Loucy (cell line): Measurements from ENCODE around the gene OGFRL1.

ENCODE experiments used
- H2AFZ ChIP-seq: fragments of 200-600 bp; sonication (generic); 2 replicates; pipeline ENCODE4 v1.6.0; 2016; ENCODE audit warnings: antibody characterized with exemption, mild to moderate bottlenecking, low read length, moderate library complexity
- H3F3A ChIP-seq: fragments of 200-600 bp; 2 replicates; pipeline ENCODE4 v1.6.0; 2016; ENCODE audit warnings: antibody characterized with exemption, low read depth, mild to moderate bottlenecking
- H3K27me3 ChIP-seq: fragments of 200-600 bp; sonication (generic); 2 replicates; pipeline ENCODE4 v1.6.1; 2014; ENCODE audit warnings: low read length, mild to moderate bottlenecking; ENCODE audit not compliant: insufficient read depth, poor library complexity, severe bottlenecking
- H3K36me3 ChIP-seq: fragments of 200-600 bp; sonication (generic); 2 replicates; pipeline ENCODE4 v1.6.1; 2016; ENCODE audit warnings: low read length; ENCODE audit not compliant: insufficient read depth
- H3K4me1 ChIP-seq: fragments of 200-600 bp; sonication (generic); 2 replicates; pipeline ENCODE4 v1.5.1; 2014; ENCODE audit warnings: low read length, mild to moderate bottlenecking; ENCODE audit not compliant: insufficient read depth, poor library complexity, severe bottlenecking
- H3K4me2 ChIP-seq: fragments of 200-600 bp; sonication (generic); 2 replicates; pipeline ENCODE4 v1.6.0; 2014; ENCODE audit warnings: antibody characterized with exemption, low read length, low read depth, mild to moderate bottlenecking; ENCODE audit not compliant: poor library complexity, severe bottlenecking
- H3K4me3 ChIP-seq: fragments of 200-600 bp; sonication (generic); 2 replicates; pipeline ENCODE4 v1.5.1; 2014; ENCODE audit warnings: low read length, mild to moderate bottlenecking, mixed read lengths; ENCODE audit not compliant: poor library complexity, severe bottlenecking
- H3K79me2 ChIP-seq: fragments of 200-600 bp; sonication (generic); 2 replicates; pipeline ENCODE4 v1.6.1; 2014; ENCODE audit warnings: low read length; ENCODE audit not compliant: insufficient read depth
- H3K9ac ChIP-seq: fragments of 200-600 bp; sonication (generic); 2 replicates; pipeline ENCODE4 v1.6.0; 2014; ENCODE audit warnings: mild to moderate bottlenecking, low read depth, low read length, moderate library complexity; ENCODE audit not compliant: poor library complexity, severe bottlenecking
- H3K9me2 ChIP-seq: fragments of 200-600 bp; sonication (generic); replicated peaks from 2 replicates; pipeline ENCODE4 v1.6.1; 2016; ENCODE audit warnings: low read depth, low read length, mixed read lengths
- H3K9me3 ChIP-seq: fragments of 200-600 bp; sonication (generic); 2 replicates; pipeline ENCODE4 v1.6.1; 2014; ENCODE audit warnings: mild to moderate bottlenecking, antibody characterized with exemption, low read length, low read depth; ENCODE audit not compliant: insufficient read depth
- H4K20me1 ChIP-seq: fragments of 200-600 bp; sonication (generic); 2 replicates; pipeline ENCODE4 v1.6.0; 2014; ENCODE audit warnings: antibody characterized with exemption, low read length, mild to moderate bottlenecking; ENCODE audit not compliant: insufficient read depth, poor library complexity, severe bottlenecking
- EZH2phosphoT487 ChIP-seq: fragments of 200-600 bp; IDR thresholded peaks from 2 replicates; pipeline ENCODE4 v1.6.1; 2018; ENCODE audit warnings: antibody characterized with exemption, mild to moderate bottlenecking, moderate library complexity, borderline replicate concordance
- TF ChIP-seq, protein P1 (sequence below): fragments of 200-600 bp; sonication (generic); conservative IDR thresholded peaks from 2 replicates; pipeline ENCODE4 v1.5.1; 2014; ENCODE audit warnings: mild to moderate bottlenecking, antibody characterized with exemption, low read length

The OGFRL1 gene

DNA sequence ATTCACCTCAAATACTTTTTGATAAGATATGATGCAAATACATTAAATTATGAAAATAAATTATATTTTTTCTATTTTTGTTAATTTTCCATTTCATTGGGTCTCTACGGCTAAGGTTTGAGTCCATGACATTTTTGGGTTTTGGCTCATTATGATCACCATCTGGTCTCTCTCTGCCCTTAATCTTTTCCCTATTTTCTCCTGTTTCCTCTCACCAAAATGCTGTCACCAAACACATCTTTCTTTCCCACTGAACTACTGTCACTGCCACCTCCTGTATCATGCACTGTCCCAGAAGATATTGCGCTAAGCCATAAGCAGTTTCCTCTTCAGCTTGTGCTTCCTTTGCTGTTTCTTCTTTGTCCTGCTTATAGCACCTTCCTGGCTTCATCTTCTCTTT lies 42.0 kb upstream of the OGFRL1 start:
- Histone ChIP-seq H3K79me2 (no peaks in the 10 kb centered on the region), H3K4me3 (no peak overlapping the region), H3K9ac (no peak overlapping the region), H3K36me3 (no peaks in the 10 kb centered on the region), H4K20me1 (no peaks in the 10 kb centered on the region), H3K4me2 (no peak overlapping the region), H2AFZ (no peak overlapping the region), H3F3A (no peaks in the 10 kb centered on the region), H3K9me2 (no peaks in the 10 kb centered on the region), H3K4me1 (peaks cover 24% of the 10 kb centered on the region), H3K27me3 (no peaks in the 10 kb centered on the region), H3K9me3 (no peaks in the 10 kb centered on the region)
- TF ChIP-seq, protein P1, sequence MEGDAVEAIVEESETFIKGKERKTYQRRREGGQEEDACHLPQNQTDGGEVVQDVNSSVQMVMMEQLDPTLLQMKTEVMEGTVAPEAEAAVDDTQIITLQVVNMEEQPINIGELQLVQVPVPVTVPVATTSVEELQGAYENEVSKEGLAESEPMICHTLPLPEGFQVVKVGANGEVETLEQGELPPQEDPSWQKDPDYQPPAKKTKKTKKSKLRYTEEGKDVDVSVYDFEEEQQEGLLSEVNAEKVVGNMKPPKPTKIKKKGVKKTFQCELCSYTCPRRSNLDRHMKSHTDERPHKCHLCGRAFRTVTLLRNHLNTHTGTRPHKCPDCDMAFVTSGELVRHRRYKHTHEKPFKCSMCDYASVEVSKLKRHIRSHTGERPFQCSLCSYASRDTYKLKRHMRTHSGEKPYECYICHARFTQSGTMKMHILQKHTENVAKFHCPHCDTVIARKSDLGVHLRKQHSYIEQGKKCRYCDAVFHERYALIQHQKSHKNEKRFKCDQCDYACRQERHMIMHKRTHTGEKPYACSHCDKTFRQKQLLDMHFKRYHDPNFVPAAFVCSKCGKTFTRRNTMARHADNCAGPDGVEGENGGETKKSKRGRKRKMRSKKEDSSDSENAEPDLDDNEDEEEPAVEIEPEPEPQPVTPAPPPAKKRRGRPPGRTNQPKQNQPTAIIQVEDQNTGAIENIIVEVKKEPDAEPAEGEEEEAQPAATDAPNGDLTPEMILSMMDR: no peak
- no peak for TF ChIP-seq EZH2phosphoT487

DNA sequence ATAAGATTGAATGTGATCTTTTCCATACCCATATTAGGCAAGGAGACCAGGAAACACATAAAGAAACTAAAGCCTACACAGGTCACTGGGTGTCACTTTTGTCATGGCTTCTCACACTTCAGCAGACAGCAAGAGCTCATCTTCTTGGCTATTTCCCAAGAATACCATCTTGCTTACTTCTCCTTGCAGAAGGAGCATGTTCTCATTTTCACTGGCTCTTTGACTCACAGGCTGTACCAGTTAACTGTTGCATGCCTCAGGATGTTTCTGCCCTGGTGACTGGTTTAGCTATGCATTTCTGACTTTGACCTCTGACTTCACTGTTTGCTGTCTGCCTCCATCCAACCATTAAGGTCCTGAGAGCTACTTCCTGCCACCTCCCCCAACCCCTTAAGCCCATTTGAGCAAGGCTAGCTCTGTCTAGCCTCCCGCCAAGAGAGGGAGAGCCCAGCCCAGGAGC lies 40.3 kb upstream of the OGFRL1 start:
- Histone ChIP-seq H3K4me1 (peaks cover 24% of the 10 kb centered on the region), H3K9me3 (no peaks in the 10 kb centered on the region), H3K27me3 (no peaks in the 10 kb centered on the region), H3K4me3 (no peak overlapping the region), H3K79me2 (no peaks in the 10 kb centered on the region), H3K36me3 (no peaks in the 10 kb centered on the region), H4K20me1 (no peaks in the 10 kb centered on the region), H3F3A (no peaks in the 10 kb centered on the region), H3K4me2 (peak overlapping the region; percentile 6), H3K9ac (no peak overlapping the region), H3K9me2 (no peaks in the 10 kb centered on the region), H2AFZ (peak overlapping the region; percentile 43)
- TF ChIP-seq EZH2phosphoT487: no peak
- TF ChIP-seq, protein P1: no peak

DNA sequence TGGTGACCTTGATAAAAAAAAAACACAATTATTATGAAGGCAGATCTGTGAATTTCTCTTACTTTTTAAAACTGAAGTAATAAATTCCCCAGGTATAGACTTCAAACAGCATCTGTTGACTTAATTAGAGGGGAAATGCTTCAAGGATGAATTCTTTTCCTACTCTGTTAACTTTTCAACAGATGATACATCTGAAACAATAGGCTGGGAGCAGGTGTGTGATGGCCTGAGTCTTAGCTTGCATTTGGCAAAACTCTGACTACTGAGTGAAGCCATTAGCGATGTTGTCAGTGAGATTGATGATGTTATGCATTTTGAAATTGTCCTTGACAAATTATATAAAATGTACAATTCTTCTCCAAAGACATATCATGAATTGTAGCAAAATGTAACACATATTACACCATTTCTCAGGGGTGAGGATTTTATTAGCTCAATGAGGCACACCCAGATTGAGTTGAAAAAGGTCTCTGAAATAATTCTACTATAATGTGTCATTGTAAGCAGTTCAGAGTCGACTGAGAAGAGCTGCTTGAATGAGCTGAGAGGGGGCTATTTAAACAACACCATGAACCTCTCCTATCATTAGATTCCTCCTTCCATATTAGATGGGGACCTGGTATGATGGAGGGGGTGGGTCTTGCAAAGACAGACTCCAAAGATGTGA lies 39.6 kb upstream of the OGFRL1 start:
- H3K27me3 ChIP-seq: no peaks in the 10 kb centered on the region
- H4K20me1 ChIP-seq: no peaks in the 10 kb centered on the region
- no peaks in the 10 kb centered on the region for H3K36me3 ChIP-seq
- peaks cover 24% of the 10 kb centered on the region for H3K4me1 ChIP-seq
- H2AFZ ChIP-seq: 0 out of 2 replicates have a peak overlapping the region, but pooled peaks have one; percentile 43
- H3F3A ChIP-seq: no peaks in the 10 kb centered on the region
- H3K4me2 ChIP-seq: peak overlapping the region; percentile 6
- TF ChIP-seq, protein P1: no peak
- TF ChIP-seq EZH2phosphoT487: no peak
- no peaks in the 10 kb centered on the region for H3K9me2 ChIP-seq
- H3K79me2 ChIP-seq: no peaks in the 10 kb centered on the region
- H3K9ac ChIP-seq: no peak overlapping the region
- H3K9me3 ChIP-seq: no peaks in the 10 kb centered on the region
- no peak overlapping the region for H3K4me3 ChIP-seq
